Hepatocyte (in vitro differentiated cells): ENCODE data around the gene PPID. TPM values are rescaled to one million over a fixed set of nuclear protein-coding genes. Genes with fewer than 3 reads are reported as not detected.

ENCODE experiments used
- DNase-seq: peaks from one replicate; pipeline ENCODE4 v3.0.0-alpha.2; 2016; ENCODE audit warnings: low spot score
- H2AFZ ChIP-seq: fragments of 200-600 bp; sonication (generic); 2 replicates; pipeline ENCODE4 v1.6.0; 2016; ENCODE audit warnings: antibody characterized with exemption, mild to moderate bottlenecking
- H3K27ac ChIP-seq: fragments of 200-600 bp; sonication (generic); 2 replicates; pipeline ENCODE4 v1.5.1; 2016; ENCODE audit warnings: mild to moderate bottlenecking
- H3K27me3 ChIP-seq: fragments of 200-600 bp; sonication (generic); 2 replicates; pipeline ENCODE4 v1.6.1; 2016
- H3K36me3 ChIP-seq: fragments of 200-600 bp; sonication (generic); replicated peaks from 2 replicates; pipeline ENCODE4 v1.5.1; 2016; ENCODE audit warnings: low read depth; ENCODE audit not compliant: insufficient read depth
- H3K4me1 ChIP-seq: fragments of 200-600 bp; sonication (generic); 2 replicates; pipeline ENCODE4 v1.5.1; 2016; ENCODE audit warnings: mild to moderate bottlenecking, moderate library complexity; ENCODE audit not compliant: insufficient read depth
- H3K4me2 ChIP-seq: fragments of 200-600 bp; sonication (generic); 2 replicates; pipeline ENCODE4 v1.6.0; 2016
- H3K4me3 ChIP-seq: fragments of 200-600 bp; sonication (generic); 2 replicates; pipeline ENCODE4 v1.5.1; 2016; ENCODE audit warnings: mild to moderate bottlenecking
- H3K79me2 ChIP-seq: fragments of 200-600 bp; sonication (generic); 2 replicates; pipeline ENCODE4 v1.6.0; 2017; ENCODE audit warnings: mild to moderate bottlenecking
- H3K9me2 ChIP-seq: fragments of 200-600 bp; sonication (generic); replicated peaks from 2 replicates; pipeline ENCODE4 v1.6.0; 2017; ENCODE audit warnings: mild to moderate bottlenecking; ENCODE audit not compliant: insufficient read depth
- H3K9me3 ChIP-seq: fragments of 200-600 bp; sonication (generic); 2 replicates; pipeline ENCODE4 v1.5.1; 2016; ENCODE audit warnings: low read depth, mild to moderate bottlenecking
- H4K20me1 ChIP-seq: fragments of 200-600 bp; sonication (generic); 2 replicates; pipeline ENCODE4 v1.6.0; 2016; ENCODE audit warnings: mild to moderate bottlenecking; ENCODE audit not compliant: insufficient read depth, poor library complexity, severe bottlenecking
- CTCF ChIP-seq: fragments of 200-600 bp; sonication (generic); IDR thresholded peaks from 2 replicates; pipeline ENCODE4 v1.5.1; 2016; ENCODE audit warnings: antibody characterized with exemption, mild to moderate bottlenecking; ENCODE audit not compliant: poor library complexity
- EZH2 ChIP-seq: fragments of 200-600 bp; sonication (generic); IDR thresholded peaks from 2 replicates; pipeline ENCODE4 v1.6.1; 2016; ENCODE audit warnings: antibody characterized with exemption, mild to moderate bottlenecking, borderline replicate concordance
- EZH2phosphoT487 ChIP-seq: fragments of 200-600 bp; sonication (generic); IDR thresholded peaks from one replicate; pipeline ENCODE4 v1.6.1; 2018; ENCODE audit warnings: antibody characterized with exemption, mild to moderate bottlenecking, low read depth, moderate library complexity; ENCODE audit not compliant: unreplicated experiment, severe bottlenecking
- WGBS: methylation state at CpG from one replicate; pipeline ENCODE4 v1.1.6; 2016; ENCODE audit warnings: low lambda C conversion rate; ENCODE audit errors: missing lambda C conversion rate; 5-methylcytosine and 5-hydroxymethylcytosine counted together
- polyA plus RNA-seq: library from polyadenylated mRNA; unstranded; fragments of >200 nt; fragmentation: Nextera tagmentation; extraction: Ambion mirVana; gene quantifications from 2 replicates; pipeline ENCODE4 v1.2.1, GENCODE V29; 2016
- total RNA-seq: library from RNA; depleted of rRNA; stranded (reverse); fragments of >200 nt; gene quantifications from 2 replicates; pipeline ENCODE4 v1.2.3, GENCODE V29; 2014

PPID gene
- total and polyA plus RNA-seq, 2 experiments from 2014 or later, result 41.2 to 49.3 TPM

GRCh38 chr4:158710814-158711213 is 12.4 kb downstream of the PPID start:
- Histone ChIP-seq H3K27ac (no peak overlapping the region), H3K36me3 (no peaks in the 10 kb centered on the region)
- 90% methylated on average over 1 of the region's 1 CpG for WGBS

GRCh38 chr4:158704274-158704673 is 18.9 kb downstream of the PPID start:
- DNase-seq, result no peak
- TF ChIP-seq EZH2phosphoT487 (no peak), EZH2 (no peak), CTCF (no peak)
- Histone ChIP-seq H4K20me1 (no peaks in the 10 kb centered on the region), H2AFZ (no peak overlapping the region), H3K4me3 (no peak overlapping the region), H3K4me2 (no peak overlapping the region), H3K9me2 (no peaks in the 10 kb centered on the region), H3K9me3 (no peaks in the 10 kb centered on the region), H3K79me2 (no peaks in the 10 kb centered on the region), H3K27me3 (no peaks in the 10 kb centered on the region), H3K4me1 (no peaks in the 10 kb centered on the region), H3K27ac (no peak overlapping the region), H3K36me3 (no peaks in the 10 kb centered on the region)
- 82% methylated on average over 4 of the region's 4 CpGs for WGBS

More at GRCh38 chr4:158710814-158711213, 12.4 kb downstream of the PPID start:
- DNase-seq, result no peak
- TF ChIP-seq EZH2phosphoT487, result no peak
- TF ChIP-seq CTCF, result no peak
- no peak for TF ChIP-seq EZH2
- Histone ChIP-seq H4K20me1 (no peaks in the 10 kb centered on the region), H3K79me2 (no peaks in the 10 kb centered on the region), H2AFZ (no peak overlapping the region), H3K4me3 (no peak overlapping the region), H3K9me2 (no peaks in the 10 kb centered on the region), H3K4me1 (no peaks in the 10 kb centered on the region), H3K9me3 (no peaks in the 10 kb centered on the region), H3K4me2 (no peak overlapping the region), H3K27me3 (no peaks in the 10 kb centered on the region)

GRCh38 chr4:158688813-158689212 is 34.4 kb downstream of the PPID start:
- WGBS, result 85% methylated on average over 1 of the region's 1 CpG
- no peaks in the 10 kb centered on the region for H3K36me3 ChIP-seq

More at GRCh38 chr4:158688813-158689212, 34.4 kb downstream of the PPID start:
- TF ChIP-seq EZH2phosphoT487 (no peak), CTCF (no peak), EZH2 (no peak)
- Histone ChIP-seq H3K4me2 (no peak overlapping the region), H3K9me3 (no peaks in the 10 kb centered on the region), H3K4me3 (no peak overlapping the region), H2AFZ (no peak overlapping the region), H3K27me3 (no peaks in the 10 kb centered on the region), H4K20me1 (no peaks in the 10 kb centered on the region), H3K27ac (no peak overlapping the region), H3K9me2 (no peaks in the 10 kb centered on the region), H3K79me2 (no peaks in the 10 kb centered on the region), H3K4me1 (no peaks in the 10 kb centered on the region)
- no peak for DNase-seq
